ENCODE results near the gene BAZ2A. TPM values are rescaled to one million over a fixed set of nuclear protein-coding genes. Genes with fewer than 3 reads are reported as not detected.
A peak's percentile ranks its signal among the peaks of the same experiment; 100 is the strongest.

BAZ2A gene
- polyA plus RNA-seq, 1 experiment, result 43.9 TPM

DNA sequence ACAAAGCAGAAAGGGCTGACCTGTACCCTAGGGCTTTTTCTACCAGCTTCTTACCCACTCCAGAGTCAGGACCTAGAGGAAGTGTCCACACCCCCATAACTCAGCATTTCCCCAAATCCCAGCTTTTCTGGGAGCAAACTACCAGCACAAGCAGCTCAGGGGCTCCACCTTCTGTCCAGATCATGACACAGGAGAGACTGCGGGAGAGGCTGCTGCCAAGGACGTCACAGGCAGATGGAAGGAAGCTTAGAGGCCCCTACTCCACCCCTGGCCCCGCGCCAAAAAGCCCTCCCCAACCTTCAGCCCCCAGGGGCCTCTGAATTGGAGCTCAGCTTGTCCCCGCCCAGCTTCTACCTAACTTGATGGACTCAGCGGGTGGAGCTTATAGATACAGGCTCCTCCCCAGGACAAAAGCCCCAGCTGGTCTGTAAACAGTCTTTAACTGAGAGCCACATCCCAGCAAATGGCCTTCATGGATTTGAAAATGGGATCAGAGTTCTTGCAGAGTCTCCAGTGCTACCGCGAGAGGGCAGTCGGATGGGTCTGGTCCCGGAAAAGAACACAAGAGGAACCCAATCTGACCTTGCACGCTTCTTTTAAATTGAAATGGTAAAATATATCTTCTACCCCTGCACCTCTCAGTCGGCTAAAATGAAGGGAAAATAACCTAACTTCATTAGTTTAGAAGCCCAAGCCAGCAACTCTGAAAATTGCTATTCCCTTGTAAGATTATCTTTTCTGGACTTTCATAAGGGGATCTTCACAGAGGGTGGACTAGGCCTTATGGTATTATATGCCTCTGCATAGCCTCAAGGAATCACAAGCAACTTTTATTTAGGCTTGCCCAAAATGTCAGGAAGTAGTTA lies 6.8 kb upstream of the BAZ2A start:
- TF ChIP-seq, protein P1, sequence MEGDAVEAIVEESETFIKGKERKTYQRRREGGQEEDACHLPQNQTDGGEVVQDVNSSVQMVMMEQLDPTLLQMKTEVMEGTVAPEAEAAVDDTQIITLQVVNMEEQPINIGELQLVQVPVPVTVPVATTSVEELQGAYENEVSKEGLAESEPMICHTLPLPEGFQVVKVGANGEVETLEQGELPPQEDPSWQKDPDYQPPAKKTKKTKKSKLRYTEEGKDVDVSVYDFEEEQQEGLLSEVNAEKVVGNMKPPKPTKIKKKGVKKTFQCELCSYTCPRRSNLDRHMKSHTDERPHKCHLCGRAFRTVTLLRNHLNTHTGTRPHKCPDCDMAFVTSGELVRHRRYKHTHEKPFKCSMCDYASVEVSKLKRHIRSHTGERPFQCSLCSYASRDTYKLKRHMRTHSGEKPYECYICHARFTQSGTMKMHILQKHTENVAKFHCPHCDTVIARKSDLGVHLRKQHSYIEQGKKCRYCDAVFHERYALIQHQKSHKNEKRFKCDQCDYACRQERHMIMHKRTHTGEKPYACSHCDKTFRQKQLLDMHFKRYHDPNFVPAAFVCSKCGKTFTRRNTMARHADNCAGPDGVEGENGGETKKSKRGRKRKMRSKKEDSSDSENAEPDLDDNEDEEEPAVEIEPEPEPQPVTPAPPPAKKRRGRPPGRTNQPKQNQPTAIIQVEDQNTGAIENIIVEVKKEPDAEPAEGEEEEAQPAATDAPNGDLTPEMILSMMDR (IDR thresholded peaks at IDR 0.05; ENCODE audit: low read depth, low read length), result peak; percentile 72
- ChIA-PET POLR2A (interaction anchor here (0.5 to 1.7 kb wide), 16 partner anchors 8 to 451 kb away, joined by 3 to 15 read pairs (median 5); partner anchors contain the start of genes ATP5F1B, CNPY2, NAB2 and NACA), CTCF (interaction anchor here (0.5 to 3.8 kb wide), 80 partner anchors 9 to 788 kb away, joined by 3 to 51 read pairs (median 4); partner anchors contain the start of genes ATP5F1B, NACA, PTGES3 and RBMS2)
- Histone ChIP-seq H3K9me3 (ENCODE audit: control insufficient read depth, insufficient read depth, low read length) (no peaks in the 10 kb centered on the region), H3K4me3 (ENCODE audit: low read depth, low read length) (peak overlapping the region; percentile 81), H3K27ac (ENCODE audit: low read depth, low read length) (peak overlapping the region; percentile 87), H3K27me3 (ENCODE audit: control insufficient read depth, insufficient read depth, low read length) (no peaks in the 10 kb centered on the region)
- DNase-seq (ENCODE audit: low read depth, low spot score), result peak; percentile 100

DNA sequence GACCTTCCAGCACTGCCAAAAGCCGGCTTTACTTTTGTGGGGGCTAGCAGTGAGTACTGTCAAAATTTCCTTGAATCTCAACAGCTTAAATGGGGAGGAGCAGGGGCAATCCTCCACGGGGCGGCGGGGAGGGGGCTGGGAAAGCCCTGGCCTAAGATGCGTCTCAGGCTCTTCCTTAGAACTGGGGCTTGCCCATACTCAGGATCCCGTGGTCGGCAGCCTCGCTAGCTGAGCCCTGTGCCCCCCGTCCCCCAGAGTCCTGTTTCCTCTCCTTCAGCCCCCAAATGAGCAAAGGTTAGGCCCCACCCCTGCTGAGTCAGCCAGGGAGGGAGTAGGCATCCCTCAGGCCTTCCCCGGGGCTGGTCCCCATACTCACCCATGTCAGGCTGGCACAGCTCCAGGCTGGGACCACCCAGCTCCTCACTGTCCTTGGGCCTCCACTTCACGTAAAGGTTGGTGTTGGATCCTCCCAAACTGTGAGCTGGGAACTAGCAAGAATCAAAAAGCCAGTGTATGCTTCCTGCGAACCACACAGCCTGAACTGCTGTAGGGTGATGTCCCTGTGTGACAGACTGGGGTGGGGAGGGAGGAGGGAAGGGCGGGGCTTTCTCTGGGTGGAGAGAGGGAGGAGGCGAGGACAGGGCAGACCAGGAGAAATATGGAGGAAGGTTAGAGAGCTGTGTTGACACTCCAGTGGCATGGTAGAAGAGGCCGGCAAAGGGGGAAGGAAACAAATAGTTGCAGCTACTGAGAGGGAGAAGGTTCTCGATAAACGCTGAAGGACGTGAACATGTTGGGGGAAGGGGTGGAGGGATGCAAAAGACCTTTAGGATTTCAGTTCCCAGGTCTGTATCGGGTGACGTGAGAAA lies 5.9 kb upstream of the BAZ2A start:
- H3K27me3 ChIP-seq (ENCODE audit: control insufficient read depth, insufficient read depth, low read length), result no peaks in the 10 kb centered on the region
- POLR2A ChIA-PET, result interaction anchor here (0.6 to 1.7 kb wide), 14 partner anchors 7 to 452 kb away, joined by 3 to 15 read pairs (median 5); partner anchors contain the start of genes ATP5F1B, CNPY2, NAB2 and NACA
- peak; percentile 29 for DNase-seq (ENCODE audit: low read depth, low spot score)
- CTCF ChIA-PET, result interaction anchor here (0.6 to 3.8 kb wide), 76 partner anchors 8 to 462 kb away, joined by 3 to 51 read pairs (median 5); partner anchors contain the start of genes ANKRD52, ATP5F1B, NACA and PTGES3
- no peaks in the 10 kb centered on the region for H3K9me3 ChIP-seq (ENCODE audit: control insufficient read depth, insufficient read depth, low read length)
- H3K27ac ChIP-seq (ENCODE audit: low read depth, low read length), result peak overlapping the region; percentile 87
- TF ChIP-seq, protein P1 (IDR thresholded peaks at IDR 0.05; ENCODE audit: low read depth, low read length), result no peak
- H3K4me3 ChIP-seq (ENCODE audit: low read depth, low read length), result peak overlapping the region; percentile 81

DNA sequence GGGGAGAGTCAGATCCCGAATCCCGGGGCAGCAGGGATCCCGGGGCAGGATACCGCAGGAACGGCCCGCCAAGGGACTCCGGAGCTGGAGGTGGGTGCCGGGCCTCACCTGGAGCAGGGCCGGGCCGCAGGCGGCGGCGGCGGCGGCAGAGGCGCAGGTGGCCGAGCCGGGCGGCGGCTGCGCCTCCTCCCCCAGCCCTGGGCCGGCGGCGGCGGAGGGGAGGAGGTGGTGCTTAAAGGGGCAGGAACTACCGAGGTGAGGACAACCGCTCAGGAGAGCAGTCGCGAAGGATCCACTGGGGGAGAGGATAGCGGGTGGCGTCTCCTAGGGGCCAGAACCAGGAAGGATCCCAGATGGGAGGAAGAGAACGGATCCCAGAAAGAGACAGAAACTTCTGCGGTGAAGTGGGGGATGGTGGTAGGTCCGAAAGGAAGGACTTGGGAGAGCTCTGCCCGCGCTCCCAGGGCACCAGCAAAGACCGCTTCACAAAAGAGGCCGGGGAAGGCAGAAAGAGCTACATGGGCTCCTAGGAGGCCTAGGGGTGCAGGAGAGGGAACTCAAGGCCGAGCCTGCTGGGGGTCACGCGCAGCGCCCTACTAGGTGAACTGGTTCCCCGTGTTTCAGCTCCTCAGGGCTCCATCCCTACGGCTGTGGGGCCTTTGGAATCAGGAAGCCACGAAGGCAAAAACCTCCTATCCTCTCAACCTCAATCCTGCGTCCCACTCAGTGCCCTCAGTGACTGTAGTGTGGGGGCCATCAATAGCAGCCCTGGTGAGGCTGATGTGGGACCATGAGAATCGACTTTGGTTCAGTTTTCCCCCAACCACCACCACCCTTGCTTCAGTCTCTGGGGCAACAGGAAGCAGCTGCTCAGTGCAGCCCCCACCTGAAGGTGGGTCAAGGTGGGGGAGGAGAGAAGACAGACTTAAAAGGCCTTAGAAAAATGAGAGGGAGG lies 5.0 kb upstream of the BAZ2A start:
- H3K27ac ChIP-seq (ENCODE audit: low read depth, low read length), result peak overlapping the region; percentile 87
- ChIA-PET POLR2A (interaction anchor here (1.7 kb wide), 1 partner anchor 53 kb away, joined by 13 read pairs; the partner anchor contains the start of gene PTGES3), CTCF (interaction anchor here (0.6 to 3.8 kb wide), 17 partner anchors 10 to 377 kb away, joined by 3 to 51 read pairs (median 7); partner anchors contain the start of genes ANKRD52, ATP5F1B and RBMS2)
- TF ChIP-seq, protein P1 (IDR thresholded peaks at IDR 0.05; ENCODE audit: low read depth, low read length), result peak; percentile 67
- DNase-seq (ENCODE audit: low read depth, low spot score), result peak; percentile 34
- no peaks in the 10 kb centered on the region for H3K27me3 ChIP-seq (ENCODE audit: control insufficient read depth, insufficient read depth, low read length)
- H3K4me3 ChIP-seq (ENCODE audit: low read depth, low read length), result peak overlapping the region; percentile 81
- H3K9me3 ChIP-seq (ENCODE audit: control insufficient read depth, insufficient read depth, low read length), result no peaks in the 10 kb centered on the region

DNA sequence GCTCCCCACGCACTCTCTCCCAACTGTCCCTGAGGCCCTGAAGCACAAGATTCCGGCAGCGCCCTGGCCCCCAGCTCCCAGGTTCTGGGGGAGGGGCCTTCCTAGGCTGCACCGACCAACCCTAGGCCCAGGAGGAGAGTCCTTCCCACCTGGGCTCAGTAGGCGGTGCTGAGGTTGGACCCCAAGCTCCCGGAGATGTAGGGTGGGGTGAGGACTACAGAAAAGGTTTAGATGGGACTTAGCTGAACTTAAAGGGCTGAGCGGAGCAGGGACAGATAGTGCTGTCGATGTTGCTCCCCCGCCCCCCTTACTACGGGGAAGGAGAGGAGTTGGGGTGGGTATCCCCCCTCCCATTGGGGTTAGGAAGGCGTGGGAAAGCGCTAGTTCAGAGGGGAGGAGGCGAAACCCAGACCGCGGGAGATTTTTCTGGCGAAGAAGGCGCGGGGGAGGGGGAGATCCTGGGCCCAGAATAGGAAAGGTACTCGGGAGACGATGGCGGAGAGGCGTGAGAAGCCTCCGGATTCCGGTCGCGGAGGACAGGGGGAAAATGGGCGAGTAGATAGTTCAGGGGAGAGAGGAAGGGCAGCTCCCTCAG lies 4.2 kb upstream of the BAZ2A start:
- DNase-seq (ENCODE audit: low read depth, low spot score), result no peak
- H3K27me3 ChIP-seq (ENCODE audit: control insufficient read depth, insufficient read depth, low read length), result no peaks in the 10 kb centered on the region
- ChIA-PET CTCF (interaction anchor here (3.8 kb wide), 1 partner anchor 121 kb away, joined by 51 read pairs; no protein-coding TSS in a partner anchor), POLR2A (no interaction called here)
- H3K4me3 ChIP-seq (ENCODE audit: low read depth, low read length), result peak overlapping the region; percentile 81
- TF ChIP-seq, protein P1 (IDR thresholded peaks at IDR 0.05; ENCODE audit: low read depth, low read length), result no peak
- peak overlapping the region; percentile 31 for H3K27ac ChIP-seq (ENCODE audit: low read depth, low read length)
- H3K9me3 ChIP-seq (ENCODE audit: control insufficient read depth, insufficient read depth, low read length), result peaks cover 4% of the 10 kb centered on the region; the same call in 1 of the 2 replicates
